Adipocyte (in vitro differentiated cells): ENCODE data around the gene DPP6.

Source experiments
- DNase-seq: peaks from one replicate; pipeline ENCODE4 v3.0.0-alpha.2; 2015; ENCODE audit warnings: low read depth
- H3K27me3 ChIP-seq: replicated peaks from 2 replicates; pipeline ENCODE4 v1.7.0; 2013; ENCODE audit warnings: mild to moderate bottlenecking, low read length, moderate library complexity; ENCODE audit not compliant: control insufficient read depth, insufficient read depth
- H3K36me3 ChIP-seq: 2 replicates; pipeline ENCODE4 v1.7.0; 2013; ENCODE audit warnings: low read length, mild to moderate bottlenecking, moderate library complexity; ENCODE audit not compliant: control insufficient read depth, insufficient read depth, severe bottlenecking
- H3K4me1 ChIP-seq: 2 replicates; pipeline ENCODE4 v1.7.0; 2013; ENCODE audit warnings: mild to moderate bottlenecking, low read length, moderate library complexity; ENCODE audit not compliant: control insufficient read depth, insufficient read depth
- H3K4me3 ChIP-seq: 2 replicates; pipeline ENCODE4 v1.7.0; 2013; ENCODE audit warnings: mild to moderate bottlenecking, low read length, moderate library complexity
- H3K9ac ChIP-seq: 2 replicates; pipeline ENCODE4 v1.7.0; 2013; ENCODE audit warnings: mild to moderate bottlenecking, low read length, moderate library complexity
- H3K9me3 ChIP-seq: 2 replicates; pipeline ENCODE4 v1.7.0; 2013; ENCODE audit warnings: mild to moderate bottlenecking, low read length, moderate library complexity; ENCODE audit not compliant: control insufficient read depth

DPP6 gene

GRCh38 chr7:154905615-154906014 lies 853.4 kb downstream of the DPP6 start:
- DNase-seq, result no peak
- Histone ChIP-seq H3K9ac (no peak overlapping the region), H3K4me3 (no peak overlapping the region)

DNA sequence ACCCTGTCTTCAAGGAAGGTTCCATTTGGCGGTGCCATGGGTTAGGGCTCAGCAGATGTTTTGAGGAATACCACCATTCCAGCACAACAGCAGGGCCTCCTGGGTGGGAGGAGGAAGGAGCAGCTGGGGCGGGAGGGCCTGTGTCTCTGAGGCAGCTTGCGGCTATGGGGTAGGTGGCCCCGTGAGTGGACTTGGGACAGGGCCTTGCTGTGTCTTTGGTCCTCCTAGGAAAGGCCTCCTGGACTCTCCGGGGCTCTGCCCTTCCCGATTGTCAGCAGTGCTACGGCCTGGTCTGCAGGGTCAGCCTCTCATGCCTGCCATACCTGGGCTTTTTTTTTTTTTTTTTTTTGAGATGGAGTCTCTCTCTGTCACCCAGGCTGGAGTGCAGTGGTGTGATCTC lies 854.0 kb downstream of the DPP6 start:
- H3K36me3 ChIP-seq, result no peaks in the 10 kb centered on the region
- no peak overlapping the region for H3K4me3 ChIP-seq
- H3K9ac ChIP-seq, result no peak overlapping the region
- peaks cover 17% of the 10 kb centered on the region for H3K27me3 ChIP-seq
- DNase-seq, result no peak
- H3K9me3 ChIP-seq, result peaks cover 4% of the 10 kb centered on the region
- no peaks in the 10 kb centered on the region for H3K4me1 ChIP-seq

More at GRCh38 chr7:154905615-154906014, 853.4 kb downstream of the DPP6 start:
- no peaks in the 10 kb centered on the region for H3K4me1 ChIP-seq
- H3K27me3 ChIP-seq, result peaks cover 16% of the 10 kb centered on the region
- H3K36me3 ChIP-seq, result no peaks in the 10 kb centered on the region
- H3K9me3 ChIP-seq, result no peaks in the 10 kb centered on the region

DNA sequence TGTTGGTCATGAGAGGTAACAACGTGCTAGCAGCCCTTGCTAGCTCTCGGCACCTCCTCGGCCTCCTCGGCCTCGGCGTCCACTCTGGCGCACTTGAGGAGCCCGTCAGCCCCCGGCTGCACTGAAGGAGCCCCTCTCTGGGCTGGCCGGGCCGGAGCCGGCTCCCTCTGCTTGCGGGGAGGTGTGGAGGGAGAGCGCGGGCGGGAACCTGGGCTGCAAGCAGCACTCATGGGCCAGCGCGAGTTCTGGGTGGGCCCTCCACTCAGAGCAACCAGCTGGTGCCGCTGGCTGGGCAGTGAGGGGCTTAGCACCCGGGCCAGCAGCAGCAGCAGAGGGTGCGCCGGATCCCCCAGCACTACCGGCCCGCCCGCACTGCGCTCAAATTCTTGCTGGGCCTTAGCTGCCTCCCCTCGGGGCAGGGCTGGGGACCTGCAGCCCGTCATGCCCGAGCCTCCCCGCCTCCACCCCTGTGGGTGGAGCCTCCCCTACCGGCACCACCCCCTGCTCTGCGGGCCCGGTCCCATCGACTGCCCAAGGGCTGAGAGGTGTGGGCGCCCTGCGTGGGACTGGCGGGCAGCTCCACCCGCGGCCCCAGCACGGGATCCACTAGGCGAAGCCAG lies 854.6 kb downstream of the DPP6 start:
- Histone ChIP-seq H3K9ac (no peak overlapping the region), H3K27me3 (peaks cover 19% of the 10 kb centered on the region), H3K4me1 (no peaks in the 10 kb centered on the region), H3K4me3 (no peak overlapping the region), H3K36me3 (no peaks in the 10 kb centered on the region), H3K9me3 (peaks cover 6% of the 10 kb centered on the region)
- no peak for DNase-seq

DNA sequence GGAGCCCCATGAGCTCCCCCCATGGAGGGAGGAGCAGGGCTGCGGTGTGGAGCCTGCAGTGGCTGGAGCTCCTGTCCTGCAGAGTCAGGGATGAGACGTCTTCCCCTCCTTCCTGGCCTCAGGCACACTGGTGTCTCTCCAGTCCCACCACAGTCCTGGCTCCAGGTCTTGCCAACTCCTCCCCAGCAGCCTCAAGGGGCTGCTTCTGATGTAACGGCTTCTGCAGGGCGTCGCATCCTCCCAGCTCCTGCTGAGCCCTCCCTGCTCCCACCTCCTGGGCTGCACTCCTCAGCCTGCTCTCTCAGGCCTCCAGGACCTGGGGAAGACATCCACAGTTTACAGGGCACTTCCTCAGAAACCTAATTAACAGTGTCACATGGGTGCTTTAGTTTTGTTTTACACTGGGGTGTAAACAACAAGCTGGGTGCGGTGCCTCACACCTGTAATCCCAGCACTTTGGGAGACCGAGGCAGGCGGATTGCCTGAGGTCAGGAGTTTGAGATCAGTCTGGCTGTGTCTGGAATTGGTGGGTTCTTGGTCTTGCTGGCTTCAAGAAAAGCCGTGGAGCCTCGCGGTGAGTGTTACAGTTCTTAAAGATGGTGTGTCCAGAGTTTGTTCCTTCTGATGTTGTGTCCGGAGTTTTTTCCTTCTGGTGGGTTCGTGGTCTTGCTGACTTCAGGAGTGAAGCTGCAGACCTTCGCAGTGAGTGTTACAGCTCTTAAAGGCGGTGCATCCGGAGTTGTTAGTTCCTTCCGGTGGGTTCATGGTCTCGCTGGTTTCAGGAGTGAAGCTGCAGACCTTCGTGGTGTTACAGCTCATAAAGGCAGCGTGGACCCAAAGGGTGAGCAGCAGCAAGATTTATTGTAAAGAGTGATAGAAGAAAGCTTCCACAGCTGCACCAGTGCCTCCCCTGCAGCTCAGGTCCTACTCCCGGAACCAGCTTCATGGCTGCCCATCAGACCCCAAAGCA lies 855.7 kb downstream of the DPP6 start:
- H3K9ac ChIP-seq, result no peak overlapping the region

DNA sequence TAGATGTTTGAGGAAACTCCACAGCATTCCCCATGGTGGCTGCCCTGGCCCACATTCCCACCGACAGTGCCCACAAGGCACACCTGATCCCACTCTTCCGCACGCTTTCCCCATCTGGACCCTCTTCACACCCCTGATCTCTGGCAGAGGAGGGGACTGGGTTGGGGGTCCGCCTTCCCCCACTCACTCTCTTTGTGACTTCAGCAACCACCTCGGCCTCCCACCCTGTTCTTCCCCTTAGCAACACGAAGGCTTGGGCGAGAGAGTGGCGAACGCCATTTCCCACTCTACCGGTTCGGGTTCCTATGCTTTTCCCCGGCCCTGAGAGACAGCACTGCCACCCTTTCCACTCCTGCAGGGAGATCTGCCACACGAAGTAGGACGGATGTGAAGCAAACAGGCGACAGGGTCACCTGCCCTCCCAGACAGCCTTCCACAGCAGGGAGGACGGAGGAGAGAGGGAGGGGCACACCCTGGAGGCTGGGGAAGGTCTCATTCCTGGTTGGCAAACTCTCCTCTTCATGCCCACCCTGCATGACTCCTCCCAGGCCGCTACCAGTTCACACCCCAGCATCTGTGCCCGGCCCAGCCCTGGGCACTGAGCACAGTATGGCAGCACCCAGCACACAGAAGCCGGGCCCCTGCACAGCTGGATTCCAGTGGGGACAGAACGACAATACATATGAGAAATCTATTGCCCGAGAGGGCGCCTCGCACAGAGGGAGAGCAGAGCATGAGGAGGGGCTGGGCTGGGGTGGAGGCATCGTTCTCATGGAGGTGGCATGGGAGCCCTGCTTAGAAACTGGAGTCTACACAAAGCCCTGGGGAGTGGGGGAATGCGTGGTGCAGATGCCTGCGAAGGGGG lies 857.3 kb downstream of the DPP6 start:
- H3K4me3 ChIP-seq, result no peak overlapping the region
- peaks cover 25% of the 10 kb centered on the region for H3K27me3 ChIP-seq
- no peaks in the 10 kb centered on the region for H3K4me1 ChIP-seq
- no peaks in the 10 kb centered on the region for H3K36me3 ChIP-seq
- H3K9ac ChIP-seq, result no peak overlapping the region
- no peak for DNase-seq
- H3K9me3 ChIP-seq, result peaks cover 6% of the 10 kb centered on the region

More for the DNA sequence above, 855.7 kb downstream of the DPP6 start:
- H3K4me3 ChIP-seq, result no peak overlapping the region
- H3K9me3 ChIP-seq, result peaks cover 6% of the 10 kb centered on the region
- H3K4me1 ChIP-seq, result no peaks in the 10 kb centered on the region
- no peaks in the 10 kb centered on the region for H3K36me3 ChIP-seq
- DNase-seq, result no peak
- H3K27me3 ChIP-seq, result peaks cover 19% of the 10 kb centered on the region

GRCh38 chr7:154910125-154910524 lies 857.9 kb downstream of the DPP6 start:
- Histone ChIP-seq H3K36me3 (no peaks in the 10 kb centered on the region), H3K4me3 (no peak overlapping the region), H3K9ac (no peak overlapping the region), H3K27me3 (peaks cover 32% of the 10 kb centered on the region), H3K4me1 (no peaks in the 10 kb centered on the region), H3K9me3 (peaks cover 6% of the 10 kb centered on the region)
- no peak for DNase-seq

DNA sequence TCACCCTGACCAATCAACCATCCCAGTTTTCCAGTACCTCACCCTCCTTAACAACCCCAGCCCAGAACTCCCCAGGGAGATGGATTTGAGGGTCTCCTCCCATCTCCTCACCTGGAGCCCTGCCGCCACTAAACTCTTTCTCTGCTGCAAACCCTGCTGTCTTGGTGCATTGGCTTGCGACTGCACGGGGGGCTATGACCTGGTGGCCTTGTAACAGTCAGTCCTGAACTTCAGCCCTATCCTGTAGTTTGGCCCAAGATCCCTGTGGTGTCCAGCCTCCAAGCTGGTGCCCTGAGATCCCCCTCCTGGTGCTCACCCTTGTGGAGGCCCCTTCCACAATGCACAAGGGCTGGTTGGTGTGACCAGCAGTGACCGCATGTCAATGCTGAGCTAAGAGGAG lies 858.8 kb downstream of the DPP6 start:
- peaks cover 6% of the 10 kb centered on the region for H3K9me3 ChIP-seq
- DNase-seq, result no peak
- H3K27me3 ChIP-seq, result peaks cover 33% of the 10 kb centered on the region
- no peak overlapping the region for H3K9ac ChIP-seq
- no peaks in the 10 kb centered on the region for H3K36me3 ChIP-seq
- no peaks in the 10 kb centered on the region for H3K4me1 ChIP-seq
- no peak overlapping the region for H3K4me3 ChIP-seq

DNA sequence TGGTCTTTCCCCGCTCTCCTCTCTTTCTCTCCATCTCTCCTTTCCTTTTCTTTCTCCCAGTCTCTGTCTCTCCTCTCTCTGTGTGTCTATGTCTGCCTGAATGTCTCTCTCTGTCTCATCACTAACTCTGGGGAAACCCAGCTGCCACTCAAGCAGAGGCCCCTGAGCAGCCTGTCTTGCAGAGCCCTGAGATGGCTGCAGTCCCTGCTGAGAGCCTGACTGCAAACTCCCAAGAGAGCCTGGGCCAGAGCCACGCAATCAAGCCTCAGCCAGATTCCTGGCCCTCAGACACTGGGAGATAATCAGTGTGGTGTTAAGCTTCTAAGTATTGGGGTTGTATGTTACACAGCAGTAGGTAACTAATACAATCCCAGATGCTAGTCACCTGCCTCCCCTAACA lies 859.2 kb downstream of the DPP6 start:
- Histone ChIP-seq H3K27me3 (peaks cover 35% of the 10 kb centered on the region), H3K9ac (no peak overlapping the region), H3K4me1 (no peaks in the 10 kb centered on the region), H3K9me3 (peaks cover 6% of the 10 kb centered on the region), H3K36me3 (no peaks in the 10 kb centered on the region), H3K4me3 (no peak overlapping the region)
- DNase-seq, result no peak

DNA sequence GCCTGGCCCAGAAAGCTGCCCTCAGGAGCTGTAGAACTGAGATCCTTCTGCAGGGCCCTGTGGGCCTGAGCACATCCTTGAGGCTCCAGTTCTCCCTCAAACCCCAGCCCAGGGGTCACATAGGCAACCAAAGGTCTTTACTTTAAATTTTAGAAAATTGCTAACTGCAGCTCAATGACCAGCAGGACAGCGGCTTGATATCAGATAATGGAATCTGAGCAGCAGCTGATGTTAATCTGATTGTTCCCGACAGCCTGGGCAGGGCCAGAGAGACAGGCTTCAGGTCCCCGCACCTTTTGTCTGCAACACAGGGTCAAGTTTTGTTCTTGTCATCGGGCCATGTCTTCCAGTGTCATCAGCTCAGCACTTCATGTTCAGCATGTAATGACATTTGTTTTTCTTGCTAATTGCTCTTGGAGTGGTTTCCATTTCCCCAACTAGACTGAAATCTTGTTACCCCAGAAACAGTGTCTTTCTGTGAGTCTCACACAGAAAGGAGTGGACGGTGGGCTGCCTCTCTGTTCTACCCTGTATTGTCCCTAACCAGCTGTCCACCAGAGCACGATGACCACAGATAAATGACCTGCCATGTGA lies 859.8 kb downstream of the DPP6 start:
- Histone ChIP-seq H3K36me3 (no peaks in the 10 kb centered on the region), H3K27me3 (peaks cover 41% of the 10 kb centered on the region), H3K9me3 (peaks cover 6% of the 10 kb centered on the region), H3K4me1 (no peaks in the 10 kb centered on the region), H3K4me3 (no peak overlapping the region), H3K9ac (no peak overlapping the region)
- no peak for DNase-seq

- no peaks in the 10 kb centered on the region for H3K4me1 ChIP-seq
- H3K9me3 ChIP-seq, result peaks cover 6% of the 10 kb centered on the region
- H3K4me3 ChIP-seq, result no peak overlapping the region
- H3K9ac ChIP-seq, result no peak overlapping the region
- peaks cover 48% of the 10 kb centered on the region for H3K27me3 ChIP-seq
- DNase-seq, result no peak
- H3K36me3 ChIP-seq, result no peaks in the 10 kb centered on the region
These were observed 860.9 kb downstream of the DPP6 start for GRCh38 chr7:154912871-154913637.
